Spleen (tissue), 7 donors: Measurements from ENCODE around the gene TSFM.

Experiments used
- CTCF ChIP-seq, 11 experiments: fragments of 200-600 bp in 7 of 11; fragments of 450-650 bp in 4 of 11; sonication (generic) in 4 of 11; IDR thresholded peaks in 8 of 11; conservative IDR thresholded peaks in 3 of 11; 1 replicate in 7 of 11; 2 replicates in 4 of 11; pipeline versions ENCODE4 v1.4.0 to v1.8.0; 2016 to 2021; ENCODE audit warnings: antibody characterized with exemption in 11 of 11, inconsistent platforms in 4 of 11, mild to moderate bottlenecking in 1 of 11
- POLR2A ChIP-seq, 3 donors: fragments of 450-650 bp; IDR thresholded peaks; one replicate each; pipeline ENCODE4 v1.5.1; 2017; ENCODE audit warnings: antibody characterized with exemption in 3 of 3, mild to moderate bottlenecking in 1 of 3
- POLR2AphosphoS5 ChIP-seq, 3 donors: sonication (generic); formaldehyde crosslinking; IDR thresholded peaks; one replicate each; pipeline ENCODE4 v1.5.1; 2017; ENCODE audit warnings: antibody characterized with exemption in 3 of 3
- donor health status: DM: no; HTN: no; CAD: no; lungs with moderate emphysema.
- donor health status: DM: no; HTN: no; CAD: no.
- donor health status: DM: no; HTN: no; CAD: no.

DNA sequence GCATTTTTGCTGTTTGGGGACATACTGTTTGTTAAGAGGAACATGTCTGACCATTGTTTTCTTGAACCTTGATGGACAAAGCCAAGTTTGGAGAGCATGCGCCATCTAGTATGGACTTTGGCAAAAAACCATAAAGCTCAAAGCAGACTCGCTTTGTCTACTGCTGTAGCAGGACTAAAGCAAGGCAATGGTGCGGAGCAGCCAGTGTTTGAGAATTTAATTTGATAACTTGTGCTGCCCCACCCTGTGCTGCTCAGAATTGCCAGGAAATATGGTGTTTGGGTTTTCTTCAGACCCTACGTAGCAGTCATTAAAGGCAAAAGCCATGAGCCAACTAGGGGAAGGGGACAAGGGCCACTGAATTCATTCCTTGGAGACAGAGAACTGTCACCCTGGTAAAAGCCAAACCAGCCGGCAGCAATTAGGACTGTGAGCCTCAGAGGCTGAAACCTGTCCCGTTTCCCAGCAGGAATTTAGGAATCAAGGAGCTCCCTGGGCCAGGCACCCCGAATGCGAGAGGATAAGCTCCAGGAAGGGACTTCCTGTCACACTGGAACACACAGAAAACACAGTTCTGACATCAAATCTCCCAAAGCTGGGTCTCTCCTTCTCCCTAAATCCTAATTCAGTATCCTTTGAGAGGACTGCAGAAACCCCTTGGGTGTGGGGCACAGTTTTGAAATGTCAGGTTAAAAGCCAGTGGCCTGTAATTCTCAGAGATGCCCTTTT is 34.8 kb downstream of the TSFM start:
- TF ChIP-seq POLR2A (IDR thresholded peaks at IDR 0.05) (no peak), CTCF (IDR thresholded peaks at IDR 0.05 in 8 of 11, conservative IDR thresholded peaks at IDR 0.05 in 3 of 11) (no peak), POLR2AphosphoS5 (IDR thresholded peaks at IDR 0.05) (no peak)
